HG03159 (cell line): ENCODE results near the gene STT3B.

Experiments used
- ATAC-seq: cut with Tn5 transposase; IDR thresholded peaks from one replicate; pipeline ENCODE4 v1.9.1; 2021; ENCODE audit warnings: mild to moderate bottlenecking, moderate library complexity; ENCODE audit not compliant: unreplicated experiment

Gene STT3B

GRCh38 chr3:31516757-31517156 lies 16.0 kb upstream of the STT3B start:
- ATAC-seq = no peak

GRCh38 chr3:31521468-31521867 lies 11.3 kb upstream of the STT3B start:
- no peak for ATAC-seq

GRCh38 chr3:31522152-31522551 lies 10.6 kb upstream of the STT3B start:
- peak; percentile 77 for ATAC-seq

GRCh38 chr3:31523543-31523942 lies 9.2 kb upstream of the STT3B start:
- ATAC-seq = no peak

GRCh38 chr3:31525532-31525931 lies 7.2 kb upstream of the STT3B start:
- no peak for ATAC-seq

- no peak for ATAC-seq
Observed at GRCh38 chr3:31529421-31529820, 3.3 kb upstream of the STT3B start.

GRCh38 chr3:31530039-31530959 lies 2.4 kb upstream of the STT3B start:
- ATAC-seq = no peak

GRCh38 chr3:31530960-31531335 lies 1.8 kb upstream of the STT3B start:
- ATAC-seq = no peak

- ATAC-seq = no peak
Observed at GRCh38 chr3:31531452-31531991, 1.2 kb upstream of the STT3B start.

- ATAC-seq = peak; percentile 84
Observed at GRCh38 chr3:31531992-31532586, 636 bp upstream of the STT3B start.

- peak; percentile 2 for ATAC-seq
Observed at GRCh38 chr3:31533169-31534064, 692 bp downstream of the STT3B start.

GRCh38 chr3:31534065-31534425 lies 1.3 kb downstream of the STT3B start:
- ATAC-seq = no peak

- ATAC-seq = no peak
Observed at GRCh38 chr3:31536497-31536896, 3.8 kb downstream of the STT3B start.

- no peak for ATAC-seq
Observed at GRCh38 chr3:31538801-31539200, 6.1 kb downstream of the STT3B start.

- ATAC-seq = no peak
Observed at GRCh38 chr3:31539275-31539674, 6.5 kb downstream of the STT3B start.

GRCh38 chr3:31541089-31541488 lies 8.4 kb downstream of the STT3B start:
- no peak for ATAC-seq

- no peak for ATAC-seq
Observed at GRCh38 chr3:31542246-31542645, 9.5 kb downstream of the STT3B start.

- ATAC-seq = no peak
Observed at GRCh38 chr3:31543375-31543774, 10.7 kb downstream of the STT3B start.

- ATAC-seq = no peak
Observed at GRCh38 chr3:31544634-31545033, 11.9 kb downstream of the STT3B start.

- ATAC-seq = no peak
Observed at GRCh38 chr3:31546162-31546561, 13.4 kb downstream of the STT3B start.

GRCh38 chr3:31546725-31547124 lies 14.0 kb downstream of the STT3B start:
- ATAC-seq = no peak
